Caco-2 (cell line): ENCODE data around the gene CDK15. TPM values are rescaled to one million over a fixed set of nuclear protein-coding genes. Genes with fewer than 3 reads are reported as not detected.

Source experiments
- BruUV-seq: library from RNA; stranded (reverse); fragments of 400-500 nt; replicated peaks from 2 replicates; lab custom pipeline; 2021; lab: Mats Ljungman, UMichigan
- CTCF ChIA-PET: fragments of 300-600 bp; sonication (Branson Sonifier 250); formaldehyde crosslinking; loops from one replicate; lab custom pipeline; 2022; ENCODE audit warnings: antibody characterized with exemption; lab: Charles Lee
- POLR2A ChIA-PET: fragments of 300-600 bp; sonication (Branson Sonifier 250); formaldehyde crosslinking; loops from one replicate; lab custom pipeline; 2022; ENCODE audit warnings: antibody characterized with exemption; lab: Charles Lee
- DNase-seq, 2 experiments: peaks; one replicate each; pipeline versions ENCODE4 v3.0.0 to v3.0.0-alpha.2; 2020 to 2022
- H3K27me3 ChIP-seq: replicated peaks from 2 replicates; pipeline ENCODE4 v1.6.0; 2011; ENCODE audit warnings: low read length; ENCODE audit not compliant: control insufficient read depth, insufficient read depth
- H3K36me3 ChIP-seq: 2 replicates; pipeline ENCODE4 v1.5.1; 2011; ENCODE audit warnings: low read length; ENCODE audit not compliant: control insufficient read depth, insufficient read depth
- H3K4me1 ChIP-seq: fragments of 250-450 bp; sonication (Bioruptor Pico); 2 replicates; pipeline ENCODE4 v1.5.1; 2020; ENCODE audit warnings: mild to moderate bottlenecking
- H3K4me3 ChIP-seq: 2 replicates; pipeline ENCODE4 v1.5.1; 2011; ENCODE audit warnings: low read depth, mild to moderate bottlenecking, control low read depth, low read length
- H3K9me3 ChIP-seq: fragments of 250-450 bp; sonication (Bioruptor Pico); 2 replicates; pipeline ENCODE4 v1.5.1; 2020; ENCODE audit warnings: mild to moderate bottlenecking, moderate library complexity
- H3K27ac Mint-ChIP-seq: one replicate; pipeline ENCODE4 v1.8.0; 2022; ENCODE audit warnings: mixed read lengths; ENCODE audit not compliant: unreplicated experiment
- H3K27me3 Mint-ChIP-seq: one replicate; pipeline ENCODE4 v1.8.0; 2022; ENCODE audit warnings: mixed read lengths; ENCODE audit not compliant: insufficient read depth, unreplicated experiment
- H3K36me3 Mint-ChIP-seq: one replicate; pipeline ENCODE4 v1.8.0; 2022; ENCODE audit warnings: mild to moderate bottlenecking, mixed read lengths; ENCODE audit not compliant: insufficient read depth, unreplicated experiment
- H3K4me1 Mint-ChIP-seq: one replicate; pipeline ENCODE4 v1.8.0; 2022; ENCODE audit warnings: low read depth, mixed read lengths; ENCODE audit not compliant: unreplicated experiment
- H3K4me3 Mint-ChIP-seq: one replicate; pipeline ENCODE4 v1.8.0; 2022; ENCODE audit warnings: mild to moderate bottlenecking, moderate library complexity, mixed read lengths; ENCODE audit not compliant: unreplicated experiment
- H3K9me3 Mint-ChIP-seq: one replicate; pipeline ENCODE4 v1.8.0; 2022; ENCODE audit warnings: mixed read lengths; ENCODE audit not compliant: unreplicated experiment
- intact Hi-C: fragments of 100-400 bp; cut with micrococcal nuclease; formaldehyde crosslinking; loops from one replicate; pipeline ENCODE4 v1.10.0; 2022; ENCODE audit not compliant: unreplicated experiment
- total RNA-seq: library from RNA; stranded (reverse); gene quantifications from 2 replicates; pipeline ENCODE4 v1.2.3, GENCODE V29; 2022
- TF ChIP-seq, protein P1 (sequence below), 2 experiments: fragments of 200-600 bp in 1 of 2; IDR thresholded peaks; 1 replicate in 1 of 2; 2 replicates in 1 of 2; pipeline versions ENCODE4 v1.5.1 to v1.8.0; 2011 to 2022; ENCODE audit warnings: antibody characterized with exemption in 1 of 2, control low read depth in 1 of 2, inconsistent platforms in 1 of 2, low read depth in 1 of 2, low read length in 1 of 2, mild to moderate bottlenecking in 1 of 2, moderate library complexity in 1 of 2; ENCODE audit not compliant: insufficient read depth in 1 of 2, severe bottlenecking in 1 of 2, unreplicated experiment in 1 of 2

CDK15 gene
- total RNA-seq, 1 experiment from 2014 or later: not detected

DNA sequence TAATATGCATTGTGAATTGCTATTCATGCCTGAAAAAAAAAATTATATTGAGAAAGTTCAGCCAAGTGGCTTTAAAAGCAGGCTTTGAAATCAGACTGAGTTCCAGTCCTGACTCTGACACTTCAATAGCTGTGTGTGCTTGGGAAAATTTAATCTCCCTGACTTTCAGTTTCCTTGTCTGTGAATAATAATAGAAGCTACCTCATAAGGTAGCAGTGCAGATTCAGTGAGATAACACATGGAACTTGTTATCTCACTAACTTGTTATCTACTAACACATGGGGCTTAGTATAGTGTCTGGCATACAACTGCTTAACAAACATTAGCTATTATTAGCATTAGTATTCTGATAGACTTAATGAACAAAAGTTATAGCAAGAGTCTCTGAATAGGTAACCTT lies 40.5 kb upstream of the CDK15 start:
- intact Hi-C loops: no loop called here
- POLR2A ChIA-PET: no interaction called here

DNA sequence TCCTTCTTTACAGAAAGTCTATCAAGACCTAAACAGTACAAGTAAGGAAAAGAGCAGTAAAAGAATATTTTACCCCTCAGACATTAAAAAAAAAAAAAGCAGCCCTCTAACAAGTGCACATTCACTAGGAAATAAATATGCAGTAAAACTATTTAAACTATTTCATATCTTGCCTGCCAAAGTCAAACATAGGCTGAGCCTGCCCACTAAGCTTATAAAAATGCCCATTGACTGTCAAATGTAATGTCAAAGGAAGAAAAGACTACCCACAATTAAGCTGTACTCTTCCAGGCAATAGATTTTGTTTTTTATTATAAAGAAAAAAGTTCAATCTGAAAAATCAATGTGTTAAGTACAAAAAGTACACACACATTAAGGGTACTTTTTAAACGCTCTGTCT lies 37.4 kb upstream of the CDK15 start:
- H3K27me3 Mint-ChIP-seq: no peaks in the 10 kb centered on the region
- Histone ChIP-seq H3K27me3 (no peaks in the 10 kb centered on the region), H3K4me1 (no peaks in the 10 kb centered on the region), H3K4me3 (no peak overlapping the region), H3K9me3 (no peaks in the 10 kb centered on the region), H3K36me3 (no peaks in the 10 kb centered on the region; the same call in 1 of the 2 replicates)
- intact Hi-C loops: no loop called here
- H3K4me3 Mint-ChIP-seq: no peak overlapping the region
- peaks cover 9% of the 10 kb centered on the region for H3K4me1 Mint-ChIP-seq
- no peak for DNase-seq
- TF ChIP-seq, protein P1, sequence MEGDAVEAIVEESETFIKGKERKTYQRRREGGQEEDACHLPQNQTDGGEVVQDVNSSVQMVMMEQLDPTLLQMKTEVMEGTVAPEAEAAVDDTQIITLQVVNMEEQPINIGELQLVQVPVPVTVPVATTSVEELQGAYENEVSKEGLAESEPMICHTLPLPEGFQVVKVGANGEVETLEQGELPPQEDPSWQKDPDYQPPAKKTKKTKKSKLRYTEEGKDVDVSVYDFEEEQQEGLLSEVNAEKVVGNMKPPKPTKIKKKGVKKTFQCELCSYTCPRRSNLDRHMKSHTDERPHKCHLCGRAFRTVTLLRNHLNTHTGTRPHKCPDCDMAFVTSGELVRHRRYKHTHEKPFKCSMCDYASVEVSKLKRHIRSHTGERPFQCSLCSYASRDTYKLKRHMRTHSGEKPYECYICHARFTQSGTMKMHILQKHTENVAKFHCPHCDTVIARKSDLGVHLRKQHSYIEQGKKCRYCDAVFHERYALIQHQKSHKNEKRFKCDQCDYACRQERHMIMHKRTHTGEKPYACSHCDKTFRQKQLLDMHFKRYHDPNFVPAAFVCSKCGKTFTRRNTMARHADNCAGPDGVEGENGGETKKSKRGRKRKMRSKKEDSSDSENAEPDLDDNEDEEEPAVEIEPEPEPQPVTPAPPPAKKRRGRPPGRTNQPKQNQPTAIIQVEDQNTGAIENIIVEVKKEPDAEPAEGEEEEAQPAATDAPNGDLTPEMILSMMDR (IDR thresholded peaks at IDR 0.05; ENCODE audit: insufficient read depth in 1 of 2, low read depth in 1 of 2, low read length in 1 of 2, severe bottlenecking in 1 of 2, unreplicated experiment in 1 of 2): no peak
- H3K9me3 Mint-ChIP-seq: no peaks in the 10 kb centered on the region
- POLR2A ChIA-PET: no interaction called here
- CTCF ChIA-PET: no interaction called here
- peaks cover 31% of the 10 kb centered on the region for H3K36me3 Mint-ChIP-seq
- no peak overlapping the region for H3K27ac Mint-ChIP-seq
- no TSS peak for BruUV-seq

More for the DNA sequence above, 40.5 kb upstream of the CDK15 start:
- no peaks in the 10 kb centered on the region for H3K9me3 ChIP-seq
- Mint-ChIP-seq H3K4me3 (no peak overlapping the region), H3K9me3 (no peaks in the 10 kb centered on the region), H3K4me1 (peaks cover 9% of the 10 kb centered on the region), H3K36me3 (peaks cover 41% of the 10 kb centered on the region), H3K27me3 (no peaks in the 10 kb centered on the region), H3K27ac (no peak overlapping the region)
- H3K4me3 ChIP-seq: no peak overlapping the region
- H3K36me3 ChIP-seq: no peaks in the 10 kb centered on the region; the same call in none of the 2 replicates
- DNase-seq: no peak
- CTCF ChIA-PET: no interaction called here
- no peaks in the 10 kb centered on the region for H3K4me1 ChIP-seq
- no TSS peak for BruUV-seq
- H3K27me3 ChIP-seq: no peaks in the 10 kb centered on the region
- TF ChIP-seq, protein P1 (IDR thresholded peaks at IDR 0.05; ENCODE audit: insufficient read depth in 1 of 2, low read depth in 1 of 2, low read length in 1 of 2, severe bottlenecking in 1 of 2, unreplicated experiment in 1 of 2): no peak

DNA sequence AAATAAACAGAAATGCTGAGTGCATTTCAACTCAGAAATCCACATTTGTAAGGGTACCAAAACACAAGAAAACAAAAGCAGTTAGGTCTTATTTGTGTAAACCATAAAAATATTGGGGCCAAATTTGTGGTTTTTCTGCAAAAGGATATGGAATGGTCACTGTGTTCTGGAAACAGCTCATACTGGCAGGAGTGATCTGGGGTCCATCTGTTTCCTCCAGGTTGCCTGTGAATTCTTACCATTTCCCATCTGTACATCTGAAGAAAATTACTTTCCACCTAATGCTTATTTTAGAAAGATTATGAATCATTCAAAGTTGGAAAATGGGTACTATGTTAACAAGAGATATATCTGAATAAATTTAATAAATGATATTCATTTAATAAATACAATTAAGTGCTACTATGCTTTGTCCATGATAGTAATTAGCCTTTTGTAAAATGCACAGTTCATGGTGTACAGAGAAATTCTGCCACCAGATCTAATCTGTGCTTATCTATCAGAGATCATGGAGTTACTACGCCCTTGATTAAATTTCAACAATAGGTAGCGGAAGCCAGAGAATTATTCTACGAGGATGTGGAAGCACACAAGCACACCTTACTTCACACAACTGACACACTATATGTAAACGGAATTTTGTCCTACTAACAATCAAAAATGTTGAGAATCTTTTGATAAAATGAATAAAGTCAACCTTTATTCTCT lies 36.5 kb upstream of the CDK15 start:
- BruUV-seq: no TSS peak
- no peaks in the 10 kb centered on the region for H3K4me1 ChIP-seq
- Mint-ChIP-seq H3K36me3 (peaks cover 29% of the 10 kb centered on the region), H3K9me3 (no peaks in the 10 kb centered on the region), H3K27ac (no peak overlapping the region), H3K4me3 (no peak overlapping the region), H3K27me3 (no peaks in the 10 kb centered on the region), H3K4me1 (peaks cover 9% of the 10 kb centered on the region)
- H3K36me3 ChIP-seq: no peaks in the 10 kb centered on the region; the same call in 1 of the 2 replicates
- no peaks in the 10 kb centered on the region for H3K27me3 ChIP-seq
- ChIA-PET CTCF (no interaction called here), POLR2A (no interaction called here)
- intact Hi-C loops: no loop called here
- no peak for DNase-seq
- no peak overlapping the region for H3K4me3 ChIP-seq
- TF ChIP-seq, protein P1 (IDR thresholded peaks at IDR 0.05; ENCODE audit: insufficient read depth in 1 of 2, low read depth in 1 of 2, low read length in 1 of 2, severe bottlenecking in 1 of 2, unreplicated experiment in 1 of 2): no peak
- no peaks in the 10 kb centered on the region for H3K9me3 ChIP-seq
